Measurements from ENCODE around the gene GET3.

The GET3 gene

GRCh38 chr19:12790628-12791344, 53.5 kb downstream of the GET3 start:
- in situ Hi-C loops (cut with MboI; ENCODE audit: low sequenced_read_pairs), result no loop called here

DNA sequence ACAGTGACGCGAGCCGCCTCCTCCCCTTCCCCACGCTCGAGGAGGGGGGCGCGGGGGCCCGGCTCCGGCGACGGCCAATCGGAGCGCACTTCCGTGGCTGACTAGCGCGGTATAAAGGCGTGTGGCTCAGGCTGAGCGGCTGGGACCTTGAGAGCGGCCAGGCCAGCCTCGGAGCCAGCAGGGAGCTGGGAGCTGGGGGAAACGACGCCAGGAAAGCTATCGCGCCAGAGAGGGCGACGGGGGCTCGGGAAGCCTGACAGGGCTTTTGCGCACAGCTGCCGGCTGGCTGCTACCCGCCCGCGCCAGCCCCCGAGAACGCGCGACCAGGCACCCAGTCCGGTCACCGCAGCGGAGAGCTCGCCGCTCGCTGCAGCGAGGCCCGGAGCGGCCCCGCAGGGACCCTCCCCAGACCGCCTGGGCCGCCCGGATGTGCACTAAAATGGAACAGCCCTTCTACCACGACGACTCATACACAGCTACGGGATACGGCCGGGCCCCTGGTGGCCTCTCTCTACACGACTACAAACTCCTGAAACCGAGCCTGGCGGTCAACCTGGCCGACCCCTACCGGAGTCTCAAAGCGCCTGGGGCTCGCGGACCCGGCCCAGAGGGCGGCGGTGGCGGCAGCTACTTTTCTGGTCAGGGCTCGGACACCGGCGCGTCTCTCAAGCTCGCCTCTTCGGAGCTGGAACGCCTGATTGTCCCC, 54.2 kb downstream of the GET3 start, which contains the start of gene JUNB:
Gene JUNB (plus strand): TSS at position 142 of the 706 bp plus-strand sequence. CDS start 286 bp downstream, at position 428.
- in situ Hi-C loops (cut with MboI; ENCODE audit: low sequenced_read_pairs), result no loop called here

DNA sequence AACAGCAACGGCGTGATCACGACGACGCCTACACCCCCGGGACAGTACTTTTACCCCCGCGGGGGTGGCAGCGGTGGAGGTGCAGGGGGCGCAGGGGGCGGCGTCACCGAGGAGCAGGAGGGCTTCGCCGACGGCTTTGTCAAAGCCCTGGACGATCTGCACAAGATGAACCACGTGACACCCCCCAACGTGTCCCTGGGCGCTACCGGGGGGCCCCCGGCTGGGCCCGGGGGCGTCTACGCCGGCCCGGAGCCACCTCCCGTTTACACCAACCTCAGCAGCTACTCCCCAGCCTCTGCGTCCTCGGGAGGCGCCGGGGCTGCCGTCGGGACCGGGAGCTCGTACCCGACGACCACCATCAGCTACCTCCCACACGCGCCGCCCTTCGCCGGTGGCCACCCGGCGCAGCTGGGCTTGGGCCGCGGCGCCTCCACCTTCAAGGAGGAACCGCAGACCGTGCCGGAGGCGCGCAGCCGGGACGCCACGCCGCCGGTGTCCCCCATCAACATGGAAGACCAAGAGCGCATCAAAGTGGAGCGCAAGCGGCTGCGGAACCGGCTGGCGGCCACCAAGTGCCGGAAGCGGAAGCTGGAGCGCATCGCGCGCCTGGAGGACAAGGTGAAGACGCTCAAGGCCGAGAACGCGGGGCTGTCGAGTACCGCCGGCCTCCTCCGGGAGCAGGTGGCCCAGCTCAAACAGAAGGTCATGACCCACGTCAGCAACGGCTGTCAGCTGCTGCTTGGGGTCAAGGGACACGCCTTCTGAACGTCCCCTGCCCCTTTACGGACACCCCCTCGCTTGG, 55.0 kb downstream of the GET3 start:
- in situ Hi-C loops (cut with MboI; ENCODE audit: low sequenced_read_pairs), result no loop called here

GRCh38 chr19:12792853-12793289, 55.6 kb downstream of the GET3 start:
- in situ Hi-C loops (cut with MboI; ENCODE audit: low sequenced_read_pairs), result no loop called here

- in situ Hi-C loops (cut with MboI; ENCODE audit: low sequenced_read_pairs), result no loop called here
These were observed 56.2 kb downstream of the GET3 start for GRCh38 chr19:12793290-12794195.

DNA sequence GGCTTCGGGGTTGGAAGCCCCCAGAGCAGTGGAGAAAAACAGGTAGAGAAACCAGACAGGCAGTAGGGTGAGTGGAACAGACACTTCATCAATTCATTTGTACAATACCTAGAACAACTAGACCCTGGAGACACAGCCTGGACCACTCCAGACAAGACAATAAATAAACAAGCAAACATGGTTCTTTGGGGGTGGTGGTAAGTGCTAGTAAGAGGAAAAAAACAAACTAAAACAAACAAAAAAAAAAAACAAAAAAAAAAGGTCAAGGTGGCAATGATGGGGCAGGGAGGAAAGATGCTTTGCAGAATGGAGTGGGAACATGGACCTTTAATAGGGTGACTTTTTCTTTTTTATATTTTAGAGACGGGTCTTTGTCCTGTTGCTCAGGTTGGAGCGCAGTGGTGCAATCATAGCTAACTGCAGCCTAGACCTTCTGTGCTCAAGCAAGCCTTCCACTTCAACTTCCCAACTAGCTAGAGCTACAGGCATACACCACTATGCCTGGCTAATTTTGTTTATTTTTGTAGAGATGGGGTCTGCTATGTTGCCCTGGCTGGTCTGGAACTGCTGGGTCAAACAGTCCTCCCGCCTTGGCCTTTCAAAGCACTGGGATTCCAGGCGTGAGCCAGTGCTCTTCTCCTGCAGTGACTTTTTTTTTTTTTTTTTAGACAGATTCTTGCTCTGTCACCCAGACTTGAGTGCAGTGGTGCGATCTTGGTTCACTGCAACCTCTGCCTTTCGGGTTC, 57.1 kb downstream of the GET3 start:
- in situ Hi-C loops (cut with MboI; ENCODE audit: low sequenced_read_pairs), result no loop called here

- in situ Hi-C loops (cut with MboI; ENCODE audit: low sequenced_read_pairs), result loop anchor here (5.0 kb wide), 1 partner anchor 33 kb away; no protein-coding TSS in a partner anchor
These were observed 57.7 kb downstream of the GET3 start for GRCh38 chr19:12794971-12795381.

DNA sequence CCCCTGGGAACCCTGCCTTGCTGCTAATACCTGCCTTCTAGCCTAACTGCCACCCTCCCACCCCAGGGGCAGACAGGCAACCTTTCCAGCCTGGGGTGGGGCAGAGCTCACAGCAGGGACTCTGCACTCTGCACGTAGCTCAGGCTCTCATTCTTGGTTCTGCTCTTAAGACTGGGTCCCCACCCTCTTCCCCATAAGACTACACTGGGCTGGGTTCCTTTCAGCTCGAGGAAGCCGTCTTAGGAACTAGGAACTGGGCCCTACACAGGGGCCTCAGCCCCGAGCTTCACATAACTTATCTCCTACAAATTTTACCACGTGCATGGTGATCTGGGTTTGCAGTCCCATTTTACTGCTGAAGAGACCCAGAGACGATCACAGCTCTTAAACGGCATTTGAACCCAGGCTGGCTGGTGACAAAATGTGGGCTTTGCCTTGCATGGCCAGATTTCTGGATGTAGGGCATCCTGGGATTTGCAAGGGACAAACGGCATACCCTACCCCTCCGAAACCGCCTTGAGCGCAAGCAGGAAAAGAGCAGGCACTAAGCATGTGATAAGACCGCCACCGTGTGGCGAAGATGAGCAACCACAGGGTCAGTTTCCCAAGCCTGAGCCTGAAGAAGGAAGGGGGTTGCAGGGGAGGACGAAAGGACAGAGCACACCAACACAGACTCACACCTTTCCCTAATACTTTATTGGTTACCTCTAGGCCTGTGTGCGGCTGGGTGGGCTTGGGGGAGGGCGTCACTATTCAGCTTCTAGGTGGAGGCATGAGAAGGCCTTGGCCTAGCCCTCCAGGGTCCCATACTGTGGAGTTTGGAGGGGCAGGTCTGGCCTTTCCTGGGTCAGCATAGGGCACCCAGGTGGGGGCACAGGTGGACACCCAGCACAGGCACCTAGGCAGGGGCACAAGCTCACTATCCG, 59.1 kb downstream of the GET3 start:
- in situ Hi-C loops (cut with MboI; ENCODE audit: low sequenced_read_pairs), result loop anchor here (5.0 kb wide), 1 partner anchor 34 kb away; no protein-coding TSS in a partner anchor

GRCh38 chr19:12797141-12797587, 59.9 kb downstream of the GET3 start:
- in situ Hi-C loops (cut with MboI; ENCODE audit: low sequenced_read_pairs), result loop anchor here (5.0 kb wide), 1 partner anchor 35 kb away; no protein-coding TSS in a partner anchor

GRCh38 chr19:12797607-12798006, 60.3 kb downstream of the GET3 start:
- in situ Hi-C loops (cut with MboI; ENCODE audit: low sequenced_read_pairs), result loop anchor here (5.0 kb wide), 1 partner anchor 35 kb away; no protein-coding TSS in a partner anchor
